Mucosa of rectum (tissue), 2 donors: ENCODE measurements around the gene ADAMTS19.
"Not testable (repeated sequence)": the region's sequence is repeated elsewhere in the genome, so short reads cannot be mapped to it uniquely, and the experiment has no call there.

Experiments
- H3K27ac ChIP-seq, 2 donors: one replicate each; pipeline ENCODE4 v1.7.0; 2013; ENCODE audit warnings: inconsistent platforms in 2 of 2, low read depth in 2 of 2, low read length in 2 of 2
- H3K27me3 ChIP-seq, 2 donors: one replicate each; pipeline ENCODE4 v1.7.0; 2013; ENCODE audit warnings: low read length in 2 of 2; ENCODE audit not compliant: control insufficient read depth in 2 of 2, insufficient read depth in 2 of 2
- H3K36me3 ChIP-seq, 2 donors: one replicate each; pipeline ENCODE4 v1.7.0; 2013; ENCODE audit warnings: low read length in 2 of 2; ENCODE audit not compliant: control insufficient read depth in 2 of 2, insufficient read depth in 2 of 2
- H3K4me1 ChIP-seq, 2 donors: one replicate each; pipeline ENCODE4 v1.7.0; 2013; ENCODE audit warnings: low read length in 2 of 2, mild to moderate bottlenecking in 1 of 2; ENCODE audit not compliant: control insufficient read depth in 2 of 2, insufficient read depth in 2 of 2
- H3K4me3 ChIP-seq, 2 donors: one replicate each; pipeline ENCODE4 v1.7.0; 2013; ENCODE audit warnings: low read length in 2 of 2
- H3K9ac ChIP-seq, 2 donors: one replicate each; pipeline ENCODE4 v1.7.0; 2013; ENCODE audit warnings: low read length in 2 of 2, low read depth in 1 of 2, mild to moderate bottlenecking in 1 of 2
- H3K9me3 ChIP-seq, 2 donors: one replicate each; pipeline ENCODE4 v1.7.0; 2013; ENCODE audit warnings: low read length in 2 of 2; ENCODE audit not compliant: control insufficient read depth in 2 of 2
- donor health status: healthy.
- donor health status: Normal muscosa, but diverticular disease.

The ADAMTS19 gene, protein sequence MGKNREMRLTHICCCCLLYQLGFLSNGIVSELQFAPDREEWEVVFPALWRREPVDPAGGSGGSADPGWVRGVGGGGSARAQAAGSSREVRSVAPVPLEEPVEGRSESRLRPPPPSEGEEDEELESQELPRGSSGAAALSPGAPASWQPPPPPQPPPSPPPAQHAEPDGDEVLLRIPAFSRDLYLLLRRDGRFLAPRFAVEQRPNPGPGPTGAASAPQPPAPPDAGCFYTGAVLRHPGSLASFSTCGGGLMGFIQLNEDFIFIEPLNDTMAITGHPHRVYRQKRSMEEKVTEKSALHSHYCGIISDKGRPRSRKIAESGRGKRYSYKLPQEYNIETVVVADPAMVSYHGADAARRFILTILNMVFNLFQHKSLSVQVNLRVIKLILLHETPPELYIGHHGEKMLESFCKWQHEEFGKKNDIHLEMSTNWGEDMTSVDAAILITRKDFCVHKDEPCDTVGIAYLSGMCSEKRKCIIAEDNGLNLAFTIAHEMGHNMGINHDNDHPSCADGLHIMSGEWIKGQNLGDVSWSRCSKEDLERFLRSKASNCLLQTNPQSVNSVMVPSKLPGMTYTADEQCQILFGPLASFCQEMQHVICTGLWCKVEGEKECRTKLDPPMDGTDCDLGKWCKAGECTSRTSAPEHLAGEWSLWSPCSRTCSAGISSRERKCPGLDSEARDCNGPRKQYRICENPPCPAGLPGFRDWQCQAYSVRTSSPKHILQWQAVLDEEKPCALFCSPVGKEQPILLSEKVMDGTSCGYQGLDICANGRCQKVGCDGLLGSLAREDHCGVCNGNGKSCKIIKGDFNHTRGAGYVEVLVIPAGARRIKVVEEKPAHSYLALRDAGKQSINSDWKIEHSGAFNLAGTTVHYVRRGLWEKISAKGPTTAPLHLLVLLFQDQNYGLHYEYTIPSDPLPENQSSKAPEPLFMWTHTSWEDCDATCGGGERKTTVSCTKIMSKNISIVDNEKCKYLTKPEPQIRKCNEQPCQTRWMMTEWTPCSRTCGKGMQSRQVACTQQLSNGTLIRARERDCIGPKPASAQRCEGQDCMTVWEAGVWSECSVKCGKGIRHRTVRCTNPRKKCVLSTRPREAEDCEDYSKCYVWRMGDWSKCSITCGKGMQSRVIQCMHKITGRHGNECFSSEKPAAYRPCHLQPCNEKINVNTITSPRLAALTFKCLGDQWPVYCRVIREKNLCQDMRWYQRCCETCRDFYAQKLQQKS

DNA sequence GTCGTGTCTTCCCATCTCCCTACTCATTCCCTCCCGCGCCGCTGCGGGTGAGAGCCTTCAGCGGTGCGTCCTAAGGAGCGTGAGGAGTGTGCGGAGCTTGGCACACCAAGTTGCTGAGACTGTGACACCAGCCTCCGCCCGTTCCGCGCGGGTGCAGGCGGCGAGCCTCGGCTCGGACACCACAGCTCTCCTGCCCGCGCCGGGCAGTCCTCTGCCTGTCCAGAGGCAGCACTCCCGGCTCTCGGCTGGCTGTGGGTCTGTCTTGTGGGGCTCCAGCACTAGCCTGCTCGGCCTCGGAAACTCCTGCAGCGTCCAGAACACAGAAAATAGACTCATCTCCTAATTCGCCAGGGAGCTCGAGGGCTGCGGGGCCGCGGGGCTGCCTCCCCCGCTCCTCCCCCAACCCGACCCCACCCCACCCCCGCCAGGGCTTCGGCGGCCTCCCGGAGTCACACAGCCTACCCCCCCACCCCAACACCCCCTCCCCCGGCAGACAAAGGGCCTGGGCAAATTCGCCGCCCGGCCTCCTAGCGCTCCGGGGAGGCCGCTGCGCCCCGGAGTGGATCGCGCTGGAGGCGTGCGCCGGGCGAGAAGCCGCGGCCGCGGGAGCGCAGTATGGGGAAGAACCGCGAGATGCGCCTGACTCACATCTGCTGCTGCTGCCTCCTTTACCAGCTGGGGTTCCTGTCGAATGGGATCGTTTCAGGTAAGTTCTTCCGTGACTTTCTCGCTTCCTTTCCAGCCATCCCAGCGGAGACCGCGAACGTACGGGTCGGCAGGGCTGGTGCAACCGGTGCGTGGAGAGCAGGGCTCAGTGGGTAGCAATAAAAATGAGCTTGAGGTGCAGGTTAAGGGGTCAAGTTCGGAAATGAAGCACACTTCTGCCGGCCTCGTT is at the start of gene ADAMTS19:
TSS of gene ADAMTS19 (plus strand) at position 522 of the 895 bp plus-strand sequence. CDS start at position 616, 94 bp downstream.
- Histone ChIP-seq H3K4me3 (peak within 1 kb of the TSS; percentile 44 to 77), H3K36me3 (no peaks in the 10 kb centered on the region), H3K27me3 (peaks cover 3 to 16% of the 10 kb centered on the region in 2 donors), H3K27ac (no peak within 1 kb of the TSS), H3K9me3 (no peaks in the 10 kb centered on the region), H3K9ac (peak within 1 kb of the TSS; percentile 0 to 34), H3K4me1 (peaks cover 3 to 8% of the 10 kb centered on the region in 2 donors)

DNA sequence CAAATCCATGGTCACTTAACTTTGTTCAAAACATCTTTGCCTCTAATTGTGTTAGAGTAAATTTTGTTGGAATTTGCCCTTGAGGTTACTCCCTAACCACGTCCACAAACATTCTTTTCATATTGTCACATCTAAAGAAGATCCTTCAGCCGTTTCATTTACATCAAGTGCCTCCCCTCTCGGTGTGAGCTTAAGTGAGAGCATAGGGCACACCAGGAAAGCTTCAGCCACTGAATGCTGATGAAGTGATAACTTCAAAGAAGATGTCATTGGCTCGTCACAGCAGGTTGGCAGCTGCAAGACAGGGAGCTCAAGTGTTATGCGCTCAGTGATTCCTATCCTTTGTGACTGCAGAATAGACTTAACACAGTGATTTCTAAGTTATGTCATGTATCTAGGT is 49.6 kb upstream of the ADAMTS19 start:
- Histone ChIP-seq H3K9me3 (no peaks in the 10 kb centered on the region), H3K27me3 (no peaks in the 10 kb centered on the region), H3K4me1 (no peaks in the 10 kb centered on the region), H3K4me3 (no peak overlapping the region), H3K9ac (no peak overlapping the region), H3K36me3 (no peaks in the 10 kb centered on the region), H3K27ac (no peak overlapping the region)

DNA sequence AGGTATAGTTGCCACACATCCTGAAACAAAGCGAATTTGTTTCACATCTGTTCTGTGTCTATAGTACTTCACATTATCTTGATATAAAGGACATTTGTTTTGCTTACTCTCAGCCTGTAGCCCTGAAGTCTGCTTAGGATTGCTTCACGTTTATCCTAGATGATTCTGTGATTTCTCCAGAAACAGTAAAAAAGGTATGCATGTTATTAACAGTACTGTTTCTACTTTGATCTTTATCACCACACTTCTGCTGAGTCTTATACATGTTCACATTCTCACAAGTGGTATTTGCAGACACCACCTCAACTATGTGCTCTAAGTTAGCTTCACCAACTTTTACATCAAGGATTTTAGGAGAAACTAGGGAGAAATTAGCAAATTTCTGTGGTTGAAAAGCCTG is 47.4 kb upstream of the ADAMTS19 start:
- no peaks in the 10 kb centered on the region for H3K36me3 ChIP-seq
- H3K4me1 ChIP-seq = no peaks in the 10 kb centered on the region
- no peaks in the 10 kb centered on the region for H3K27me3 ChIP-seq
- no peaks in the 10 kb centered on the region for H3K9me3 ChIP-seq
- H3K4me3 ChIP-seq = no peak overlapping the region
- no peak overlapping the region for H3K9ac ChIP-seq
- H3K27ac ChIP-seq = no peak overlapping the region

DNA sequence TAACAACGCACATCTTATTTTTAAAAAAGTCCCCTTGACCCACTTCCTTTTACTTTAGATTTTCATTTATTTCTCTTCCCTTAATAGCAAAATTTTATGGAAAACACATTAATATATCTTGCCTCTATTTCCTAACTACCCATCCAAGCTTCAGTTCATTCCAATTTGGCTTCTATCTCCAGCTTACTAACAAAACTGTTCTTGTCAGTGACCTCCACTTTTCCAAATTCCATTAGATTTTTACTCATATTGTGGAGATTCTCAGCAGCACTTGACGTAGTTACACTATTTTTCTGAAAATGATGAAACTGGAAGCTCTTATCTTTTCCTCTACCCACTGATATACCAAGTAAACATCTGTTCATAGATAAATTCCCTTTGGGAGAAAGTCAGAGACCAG is 46.5 kb upstream of the ADAMTS19 start:
- H3K4me1 ChIP-seq = no peaks in the 10 kb centered on the region
- H3K4me3 ChIP-seq = no peak overlapping the region
- no peak overlapping the region for H3K27ac ChIP-seq
- H3K36me3 ChIP-seq = no peaks in the 10 kb centered on the region
- H3K9ac ChIP-seq = no peak overlapping the region
- no peaks in the 10 kb centered on the region for H3K9me3 ChIP-seq
- H3K27me3 ChIP-seq = no peaks in the 10 kb centered on the region

DNA sequence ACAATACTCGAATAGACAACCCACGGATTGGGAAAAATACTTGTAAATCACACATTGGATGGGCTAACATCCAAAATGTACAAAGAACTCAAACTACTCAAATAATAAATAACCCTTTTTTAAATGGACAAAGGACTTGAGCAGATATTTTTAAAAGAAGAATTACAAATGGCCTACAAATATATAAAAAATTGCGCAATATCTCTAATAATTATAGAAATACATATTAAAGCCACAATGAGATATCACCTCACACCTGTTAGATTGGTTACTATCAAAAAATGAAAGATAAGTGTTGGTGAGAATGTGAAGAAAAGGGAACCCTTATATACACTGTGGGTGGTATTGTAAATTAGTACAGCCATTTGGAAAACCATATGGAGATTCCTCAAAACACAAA is 40.8 kb upstream of the ADAMTS19 start:
- Histone ChIP-seq H3K4me3 (no peak overlapping the region), H3K36me3 (no peaks in the 10 kb centered on the region), H3K4me1 (no peaks in the 10 kb centered on the region), H3K27me3 (no peaks in the 10 kb centered on the region), H3K9me3 (no peaks in the 10 kb centered on the region), H3K27ac (no peak overlapping the region), H3K9ac (no peak overlapping the region)

DNA sequence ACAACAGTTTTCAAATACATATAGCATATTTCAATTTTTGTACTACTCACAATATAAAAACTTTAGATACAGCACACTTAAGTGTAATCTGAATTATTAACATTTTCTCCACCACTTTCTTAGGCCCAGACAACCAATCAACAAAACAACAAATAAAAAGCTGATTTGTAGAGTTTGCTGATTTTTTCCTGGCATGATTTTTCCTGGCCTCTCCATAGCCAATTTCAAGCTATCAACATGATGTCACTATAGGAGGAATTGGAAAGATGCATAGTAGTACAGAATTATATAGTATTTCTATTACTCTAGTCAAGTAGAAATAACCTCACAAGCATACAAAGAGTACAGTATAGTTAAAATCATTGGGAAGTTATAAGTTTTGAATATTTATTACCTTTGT is 35.1 kb upstream of the ADAMTS19 start:
- Histone ChIP-seq H3K4me3 (no peak overlapping the region), H3K27me3 (no peaks in the 10 kb centered on the region), H3K9me3 (no peaks in the 10 kb centered on the region), H3K27ac (no peak overlapping the region), H3K9ac (no peak overlapping the region), H3K36me3 (no peaks in the 10 kb centered on the region), H3K4me1 (no peaks in the 10 kb centered on the region)

DNA sequence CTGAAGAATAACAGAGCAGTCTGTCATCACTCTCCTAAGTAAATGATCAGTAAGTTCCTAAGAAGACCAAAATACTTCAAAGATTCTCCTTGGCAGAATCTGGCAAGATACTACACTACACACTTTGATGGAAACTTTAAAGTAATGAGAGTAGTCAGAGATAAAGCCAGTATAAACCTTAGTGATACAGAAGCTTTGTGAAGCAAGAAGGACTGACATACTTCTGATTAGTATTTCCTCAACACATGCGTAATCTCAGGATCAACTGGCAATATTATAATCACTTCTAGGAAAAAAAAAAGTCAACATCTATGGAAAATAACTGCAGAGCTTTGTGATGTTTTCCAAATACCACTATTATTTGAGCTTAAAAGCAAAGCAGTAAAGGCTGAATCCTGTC is 34.0 kb upstream of the ADAMTS19 start:
- H3K4me3 ChIP-seq = no peak overlapping the region
- no peaks in the 10 kb centered on the region for H3K4me1 ChIP-seq
- no peaks in the 10 kb centered on the region for H3K36me3 ChIP-seq
- H3K9me3 ChIP-seq = no peaks in the 10 kb centered on the region
- H3K9ac ChIP-seq = no peak overlapping the region
- no peaks in the 10 kb centered on the region for H3K27me3 ChIP-seq
- no peak overlapping the region for H3K27ac ChIP-seq

DNA sequence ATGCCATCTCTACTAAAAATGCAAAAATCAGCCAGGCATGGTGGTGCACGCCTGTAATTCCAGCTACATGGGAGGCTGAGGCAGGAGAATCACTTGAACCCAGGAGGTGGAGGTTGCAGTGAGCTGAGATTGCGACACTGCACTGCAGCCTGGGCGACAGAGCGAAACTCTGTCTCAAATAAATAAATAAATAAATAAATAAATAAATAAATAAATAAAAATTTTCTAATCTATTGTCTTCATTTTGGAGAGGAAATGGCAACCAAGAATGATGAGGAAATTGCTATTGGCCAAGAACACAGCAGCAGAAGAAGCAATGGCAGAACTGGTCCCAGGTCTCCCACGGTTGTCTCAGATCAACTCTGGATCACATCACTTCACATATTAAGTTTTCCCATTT is 31.5 kb upstream of the ADAMTS19 start:
- not testable (repeated sequence) for H3K4me3 ChIP-seq, H3K27ac ChIP-seq, H3K9ac ChIP-seq, H3K36me3 ChIP-seq, H3K4me1 ChIP-seq, H3K9me3 ChIP-seq, H3K27me3 ChIP-seq

DNA sequence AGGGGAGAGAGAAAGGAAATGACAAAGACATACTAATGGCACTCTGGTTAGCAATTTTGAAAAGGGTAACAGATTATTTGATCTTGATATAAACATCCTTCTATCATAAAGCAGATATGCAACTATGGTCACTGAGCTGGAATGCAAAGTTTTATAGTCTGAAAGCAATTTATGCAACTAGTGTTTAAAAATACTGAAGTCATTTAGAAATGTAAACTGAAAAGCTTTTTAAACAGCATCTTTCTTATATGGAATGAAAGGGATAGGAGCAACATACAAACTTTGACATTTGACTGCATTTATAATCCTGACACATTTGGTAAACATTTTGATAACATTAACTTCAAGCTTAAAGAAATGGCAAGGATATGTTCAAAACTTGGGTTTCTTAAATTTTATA is 28.7 kb upstream of the ADAMTS19 start:
- no peak overlapping the region for H3K4me3 ChIP-seq
- H3K9ac ChIP-seq = no peak overlapping the region
- H3K36me3 ChIP-seq = no peaks in the 10 kb centered on the region
- H3K9me3 ChIP-seq = no peaks in the 10 kb centered on the region
- H3K27ac ChIP-seq = no peak overlapping the region
- no peaks in the 10 kb centered on the region for H3K27me3 ChIP-seq
- H3K4me1 ChIP-seq = no peaks in the 10 kb centered on the region
